Measurements from ENCODE around the gene SLC51B.
A peak's percentile ranks its signal among the peaks of the same experiment; 100 is the strongest.

The SLC51B gene

GRCh38 chr15:65077291-65077980, 32.2 kb downstream of the SLC51B start:
- DNase-seq (ENCODE audit: low read depth) = no peak
- no peak overlapping the region for H3K4me3 ChIP-seq (ENCODE audit: low read depth, low read length)
- TF ChIP-seq CTCF (conservative IDR thresholded peaks at IDR 0.05; ENCODE audit: low read depth, low read length) = no peak

GRCh38 chr15:65077981-65078352, 32.8 kb downstream of the SLC51B start:
- no peak overlapping the region for H3K4me3 ChIP-seq (ENCODE audit: low read depth, low read length)
- DNase-seq (ENCODE audit: low read depth) = peak; percentile 67
- TF ChIP-seq CTCF (conservative IDR thresholded peaks at IDR 0.05; ENCODE audit: low read depth, low read length) = peak; percentile 80

GRCh38 chr15:65079580-65079979, 34.4 kb downstream of the SLC51B start:
- no peak for TF ChIP-seq CTCF (conservative IDR thresholded peaks at IDR 0.05; ENCODE audit: low read depth, low read length)
- H3K4me3 ChIP-seq (ENCODE audit: low read depth, low read length) = no peak overlapping the region

GRCh38 chr15:65081270-65081669, 36.1 kb downstream of the SLC51B start:
- H3K4me3 ChIP-seq (ENCODE audit: low read depth, low read length) = no peak overlapping the region
- no peak for TF ChIP-seq CTCF (conservative IDR thresholded peaks at IDR 0.05; ENCODE audit: low read depth, low read length)
- no peak for DNase-seq (ENCODE audit: low read depth)

More at GRCh38 chr15:65079580-65079979, 34.4 kb downstream of the SLC51B start:
- no peak for DNase-seq (ENCODE audit: low read depth)

- H3K4me3 ChIP-seq (ENCODE audit: low read depth, low read length) = no peak overlapping the region
- no peak for DNase-seq (ENCODE audit: low read depth)
- TF ChIP-seq CTCF (conservative IDR thresholded peaks at IDR 0.05; ENCODE audit: low read depth, low read length) = no peak
These were observed 36.6 kb downstream of the SLC51B start for GRCh38 chr15:65081758-65082157.

- H3K4me3 ChIP-seq (ENCODE audit: low read depth, low read length) = no peak overlapping the region
- no peak for TF ChIP-seq CTCF (conservative IDR thresholded peaks at IDR 0.05; ENCODE audit: low read depth, low read length)
- no peak for DNase-seq (ENCODE audit: low read depth)
These were observed 37.2 kb downstream of the SLC51B start for GRCh38 chr15:65082303-65082953.

- TF ChIP-seq CTCF (conservative IDR thresholded peaks at IDR 0.05; ENCODE audit: low read depth, low read length) = peak; percentile 74
- H3K4me3 ChIP-seq (ENCODE audit: low read depth, low read length) = no peak overlapping the region
- DNase-seq (ENCODE audit: low read depth) = peak; percentile 72
These were observed 38.1 kb downstream of the SLC51B start for GRCh38 chr15:65083262-65083701.

All from choroid plexus epithelial cell (primary cell).